GM19043 (cell line): ENCODE data around the gene TFE3.
"Not testable (repeated sequence)": the region's sequence is repeated elsewhere in the genome, so short reads cannot be mapped to it uniquely, and the experiment has no call there.

Source experiments
- ATAC-seq: cut with Tn5 transposase; IDR thresholded peaks from one replicate; pipeline ENCODE4 v1.9.1; 2021; ENCODE audit warnings: low read depth; ENCODE audit not compliant: unreplicated experiment

The TFE3 gene

GRCh38 chrX:49002091-49002935 is 40.8 kb downstream of the TFE3 start, which contains the start of gene GRIPAP1:
GRIPAP1 (minus strand) TSS chrX:49002264; CDS start chrX:49002229, 35 bp downstream.
- ATAC-seq, result peak; percentile 69

GRCh38 chrX:49001521-49002090 is 41.6 kb downstream of the TFE3 start:
- ATAC-seq, result no peak

GRCh38 chrX:49000636-49001035 is 42.5 kb downstream of the TFE3 start:
- no peak for ATAC-seq

DNA sequence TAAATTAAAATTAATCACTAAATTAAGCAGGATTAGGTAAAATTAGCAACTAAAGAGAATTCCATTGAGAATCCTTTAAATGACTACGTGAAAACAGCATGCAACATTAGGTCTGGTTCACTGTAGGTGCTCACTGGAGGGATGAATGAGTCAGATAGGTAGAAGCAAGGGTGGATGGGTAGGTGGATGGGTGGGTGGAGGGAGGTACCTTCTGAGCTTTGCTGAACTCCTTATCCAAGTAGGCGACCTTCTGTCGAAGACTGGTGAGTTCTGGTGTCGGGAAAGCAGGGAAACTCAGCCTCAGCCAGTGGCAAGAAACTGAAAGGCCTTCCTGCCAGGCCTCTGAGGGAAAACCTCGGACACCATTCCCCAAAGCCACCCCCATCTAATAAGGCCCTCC is 44.1 kb downstream of the TFE3 start:
- ATAC-seq, result no peak

DNA sequence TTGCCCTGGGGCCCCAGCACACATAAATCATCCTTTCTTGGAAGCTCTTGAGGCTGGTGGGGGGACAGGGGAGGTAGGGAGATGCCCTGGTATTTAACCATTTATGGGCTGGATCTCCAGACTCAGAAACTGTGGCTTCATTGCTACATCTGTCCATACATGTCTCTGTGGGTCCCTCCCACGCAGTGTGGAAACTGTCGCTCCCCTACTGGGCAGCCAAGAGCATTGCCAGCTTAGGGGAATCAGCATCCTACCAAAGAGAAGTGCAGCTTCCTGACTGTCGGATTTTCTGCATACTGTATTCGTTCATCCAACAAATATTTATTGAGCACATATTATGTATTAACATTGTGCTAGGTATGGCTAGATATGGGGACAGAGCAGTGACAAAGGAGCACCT is 44.8 kb downstream of the TFE3 start:
- no peak for ATAC-seq

DNA sequence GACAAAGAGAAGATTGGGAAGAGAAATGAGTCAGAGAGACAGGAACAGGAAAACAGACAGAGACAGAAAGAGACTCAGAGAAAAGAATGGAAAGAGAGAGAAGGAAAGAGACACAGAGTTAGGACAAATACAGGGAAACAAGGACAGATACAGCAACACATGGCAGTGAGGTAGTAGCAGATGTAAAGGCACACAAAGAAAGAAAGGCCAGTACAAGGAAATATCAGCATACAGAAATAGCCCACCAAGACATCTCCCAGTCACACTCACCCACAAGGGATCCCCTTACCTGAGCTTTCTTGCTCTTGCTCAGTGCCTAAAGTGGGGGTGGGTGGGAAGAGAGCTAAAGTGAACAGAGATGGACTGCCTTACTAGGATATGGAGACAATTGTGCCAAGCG is 45.3 kb downstream of the TFE3 start:
- ATAC-seq, result no peak

DNA sequence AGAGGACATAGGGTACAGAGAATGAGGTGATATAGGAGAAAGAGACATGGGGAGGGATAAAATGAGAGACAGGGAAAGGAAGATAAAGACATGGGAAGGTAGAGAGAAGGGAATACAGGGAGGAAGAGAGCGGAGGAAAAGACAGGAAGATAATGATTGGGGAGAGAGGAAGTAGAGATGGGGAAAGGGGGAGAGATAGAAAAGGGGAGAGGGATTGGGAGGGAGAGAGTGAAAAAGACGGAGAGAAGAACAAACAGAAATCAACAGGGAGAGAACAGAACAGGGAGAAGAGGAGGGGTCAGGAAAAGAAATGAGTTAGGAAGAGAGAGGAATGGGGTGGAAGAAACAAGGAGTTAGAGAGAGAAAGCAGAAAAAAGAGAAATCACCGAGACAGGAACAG is 45.7 kb downstream of the TFE3 start:
- no peak for ATAC-seq

GRCh38 chrX:48996969-48997368 is 46.2 kb downstream of the TFE3 start:
- ATAC-seq, result no peak

DNA sequence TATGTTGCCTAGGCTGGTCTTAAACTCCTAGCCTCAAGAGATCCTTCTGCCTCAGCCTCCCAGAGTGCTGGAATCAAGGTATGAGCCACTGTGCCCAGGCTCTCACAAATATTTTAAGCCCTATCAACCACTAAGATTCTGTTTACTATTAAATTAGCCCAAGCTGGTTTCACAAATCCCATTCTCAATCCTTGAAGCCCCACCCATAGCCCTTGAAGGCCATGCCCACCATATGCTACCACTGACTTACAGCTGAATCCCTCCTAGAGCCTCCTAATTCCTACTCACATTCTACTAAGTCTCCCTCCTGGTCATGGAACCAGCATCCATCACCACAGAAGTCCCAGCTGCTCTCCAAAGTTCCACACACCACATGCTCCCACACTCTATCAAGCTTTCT is 50.8 kb downstream of the TFE3 start:
- ATAC-seq, result no peak

GRCh38 chrX:48989483-48989882 is 53.7 kb downstream of the TFE3 start:
- ATAC-seq, result no peak

DNA sequence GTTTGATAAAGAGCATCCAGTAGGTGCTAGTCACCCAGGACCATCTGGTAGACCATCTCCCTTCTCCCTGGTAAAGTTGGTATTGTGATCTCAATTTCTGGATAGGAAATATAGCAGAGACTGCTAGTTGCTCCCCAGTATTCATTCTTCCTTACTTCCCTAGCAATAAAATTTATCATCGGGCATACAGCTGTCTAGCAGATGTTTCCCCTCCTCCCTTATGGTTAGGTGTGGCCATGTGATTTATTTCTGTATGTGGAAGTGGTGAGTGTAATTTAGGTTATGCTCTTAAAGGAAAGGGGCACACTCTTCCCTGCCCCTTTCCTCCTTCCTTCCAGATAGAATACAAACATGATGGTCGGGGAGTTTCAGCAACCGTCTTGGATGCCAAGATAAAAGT is 59.3 kb downstream of the TFE3 start:
- no peak for ATAC-seq

- no peak for ATAC-seq
Measured at GRCh38 chrX:48983081-48983480, 60.1 kb downstream of the TFE3 start.

DNA sequence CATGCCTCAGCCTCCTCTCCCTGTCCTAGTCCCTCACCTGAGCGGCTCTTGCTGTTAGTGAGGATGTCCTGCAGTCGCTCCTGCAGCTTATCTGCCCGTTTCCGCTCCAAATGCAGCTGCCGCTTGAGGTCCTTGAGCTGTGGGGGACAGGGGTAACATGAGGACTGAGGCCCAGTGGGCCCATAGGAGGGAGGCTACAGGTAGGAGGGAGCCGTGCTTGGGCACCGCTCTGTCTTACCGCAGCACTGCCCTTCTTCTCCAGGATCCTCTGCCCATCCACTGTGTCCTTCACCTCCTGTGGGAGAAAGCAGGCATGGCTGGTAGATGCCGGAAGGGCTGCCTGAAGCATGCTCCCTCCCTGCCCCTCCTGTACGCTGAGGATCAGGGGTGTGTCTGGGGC is 62.0 kb downstream of the TFE3 start:
- no peak for ATAC-seq

GRCh38 chrX:48980341-48980740 is 62.8 kb downstream of the TFE3 start:
- not testable (repeated sequence) for ATAC-seq
